HepG2 (cell line): ENCODE measurements around the gene TUBGCP6. TPM values are rescaled to one million over a fixed set of nuclear protein-coding genes. Genes with fewer than 3 reads are reported as not detected.

Source experiments
- ATAC-seq: fragments of 200-7000 bp; cut with Tn5 transposase; 3 replicates; pipeline ENCODE4 v1.9.1; 2020; ENCODE audit warnings: mild to moderate bottlenecking, moderate library complexity
- BruUV-seq: library from RNA; stranded (reverse); fragments of 400-500 nt; replicated peaks from 2 replicates; lab custom pipeline; 2021; lab: Mats Ljungman, UMichigan
- CTCF ChIA-PET: fragments of 300-600 bp; formaldehyde crosslinking; extraction: SDS; loops from one replicate; lab custom pipeline; 2021; ENCODE audit warnings: low total read pairs, inconsistent platforms, low intra/inter-chr PET ratio; lab: Yijun Ruan, JAX
- POLR2A ChIA-PET: fragments of 350-600 bp; sonication (Branson Sonifier 250); formaldehyde crosslinking; loops from one replicate; lab custom pipeline; 2020; ENCODE audit warnings: antibody characterized with exemption, inconsistent platforms; lab: Yijun Ruan, JAX
- DNase-seq: peaks from one replicate; pipeline ENCODE4 v3.0.0-alpha.2; 2015; ENCODE audit warnings: low spot score
- FAIRE-seq: peaks from 3 replicates; lab custom pipeline; 2011; peaks lifted over from hg19 to GRCh38; lab: Jason Lieb, UNC
- H2AFZ ChIP-seq: one replicate; pipeline ENCODE4 v1.6.1; 2011; ENCODE audit warnings: low read length, inconsistent platforms
- H3K27ac ChIP-seq: fragments of 300-600 bp; 3 replicates; pipeline ENCODE4 v1.8.0; 2011; ENCODE audit warnings: mixed run types, mild to moderate bottlenecking, mixed read lengths, low read length, inconsistent platforms; ENCODE audit not compliant: insufficient read depth; ENCODE audit errors: extremely low read length
- H3K27me3 ChIP-seq, 2 experiments: fragments of 200-600 bp in 1 of 2; 2 replicates in 1 of 2; 3 replicates in 1 of 2; pipeline versions ENCODE4 v1.6.0 to v1.8.0; 2011; ENCODE audit warnings: low read length in 2 of 2, mild to moderate bottlenecking in 2 of 2, moderate library complexity in 2 of 2, inconsistent platforms in 1 of 2; ENCODE audit not compliant: insufficient read depth in 2 of 2, control insufficient read depth in 1 of 2
- H3K36me3 ChIP-seq, 2 experiments: fragments of 200-600 bp in 1 of 2; replicated peaks in 1 of 2; 2 replicates in 1 of 2; 3 replicates in 1 of 2; pipeline versions ENCODE4 v1.5.1 to v1.8.0; 2011; ENCODE audit warnings: low read length in 2 of 2, inconsistent platforms in 1 of 2; ENCODE audit not compliant: insufficient read depth in 2 of 2, control insufficient read depth in 1 of 2
- H3K4me1 ChIP-seq: 2 replicates; pipeline ENCODE4 v1.5.1; 2012; ENCODE audit warnings: low read length, inconsistent platforms; ENCODE audit not compliant: insufficient read depth
- H3K4me2 ChIP-seq: 2 replicates; pipeline ENCODE4 v1.6.0; 2011; ENCODE audit warnings: low read depth, low read length, inconsistent platforms
- H3K4me3 ChIP-seq, 3 experiments: fragments of 200-600 bp in 1 of 3; sonication (generic), shearing (Covaris generic) in 1 of 3; replicated peaks in 1 of 3; 2 replicates each; pipeline ENCODE4 v1.5.1; 2011 to 2016; ENCODE audit warnings: low read length in 3 of 3, inconsistent platforms in 2 of 3, low read depth in 2 of 3, mild to moderate bottlenecking in 2 of 3, control low read depth in 1 of 3, mixed read lengths in 1 of 3; ENCODE audit not compliant: insufficient read depth in 1 of 3
- H3K79me2 ChIP-seq: one replicate; pipeline ENCODE4 v1.6.1; 2011; ENCODE audit warnings: low read length, inconsistent platforms; ENCODE audit not compliant: insufficient read depth
- H3K9ac ChIP-seq: 2 replicates; pipeline ENCODE4 v1.6.0; 2011; ENCODE audit warnings: mild to moderate bottlenecking, low read depth, low read length, inconsistent platforms; ENCODE audit not compliant: insufficient read depth
- H3K9me3 ChIP-seq: 2 replicates; pipeline ENCODE4 v1.5.1; 2012; ENCODE audit warnings: mild to moderate bottlenecking, low read length
- H4K20me1 ChIP-seq: 2 replicates; pipeline ENCODE4 v1.6.0; 2011; ENCODE audit warnings: inconsistent platforms, mild to moderate bottlenecking, low read length, moderate library complexity; ENCODE audit not compliant: insufficient read depth
- ATF1 ChIP-seq: IDR thresholded peaks from 2 replicates; pipeline ENCODE4 v1.6.1; 2016; ENCODE audit warnings: mild to moderate bottlenecking, control low read depth
- EP300 ChIP-seq, 3 experiments: sonication (generic) in 1 of 3; formaldehyde crosslinking in 1 of 3; IDR thresholded peaks; 2 replicates each; pipeline versions ENCODE4 v1.5.1 to v1.6.1; 2011 to 2020; ENCODE audit warnings: low read depth in 2 of 3, low read length in 2 of 3, borderline replicate concordance in 1 of 3, improper control_type of control experiment in 1 of 3, mild to moderate bottlenecking in 1 of 3, missing genetic modification reagents in 1 of 3, moderate library complexity in 1 of 3
- HINFP ChIP-seq: sonication (generic); formaldehyde crosslinking; IDR thresholded peaks from 2 replicates; pipeline ENCODE4 v1.4.0; 2020; ENCODE audit warnings: low read depth, mild to moderate bottlenecking, missing genetic modification reagents
- HOXA3 ChIP-seq: sonication (generic); formaldehyde crosslinking; IDR thresholded peaks from 2 replicates; pipeline ENCODE4 v1.5.0; 2020; ENCODE audit warnings: missing genetic modification reagents
- IKZF4 ChIP-seq: sonication (generic); formaldehyde crosslinking; IDR thresholded peaks from 2 replicates; pipeline ENCODE4 v1.5.1; 2020; ENCODE audit warnings: borderline replicate concordance, mild to moderate bottlenecking, low read depth, missing genetic modification reagents; ENCODE audit errors: not compliant biosample characterization
- MED1 ChIP-seq: sonication (generic); formaldehyde crosslinking; IDR thresholded peaks from 2 replicates; pipeline ENCODE4 v1.4.0; 2020; ENCODE audit warnings: missing genetic modification reagents
- PHF8 ChIP-seq: sonication (generic); formaldehyde crosslinking; IDR thresholded peaks from 2 replicates; pipeline ENCODE4 v1.5.0; 2020; ENCODE audit warnings: missing genetic modification reagents
- SAP130 ChIP-seq: IDR thresholded peaks from 2 replicates; pipeline ENCODE4 v1.6.1; 2016; ENCODE audit warnings: low read depth
- TBX3 ChIP-seq: fragments of 450-650 bp; IDR thresholded peaks from 2 replicates; pipeline ENCODE4 v1.6.1; 2017; ENCODE audit warnings: antibody characterized with exemption, mild to moderate bottlenecking, inconsistent platforms, borderline replicate concordance
- ZBTB20 ChIP-seq: sonication (generic); formaldehyde crosslinking; IDR thresholded peaks from 2 replicates; pipeline ENCODE4 v1.8.1; 2023; ENCODE audit warnings: missing genetic modification reagents, low read depth, mild to moderate bottlenecking, borderline replicate concordance
- ZGPAT ChIP-seq: IDR thresholded peaks from 2 replicates; pipeline ENCODE4 v1.6.1; 2016; ENCODE audit warnings: mild to moderate bottlenecking
- ZNF143 ChIP-seq: sonication (generic); formaldehyde crosslinking; IDR thresholded peaks from 2 replicates; pipeline ENCODE4 v1.4.0; 2020; ENCODE audit warnings: missing genetic modification reagents
- ZNF232 ChIP-seq: sonication (generic); formaldehyde crosslinking; IDR thresholded peaks from 2 replicates; pipeline ENCODE4 v1.4.0; 2020; ENCODE audit warnings: missing genetic modification reagents, borderline replicate concordance
- ZNF460 ChIP-seq: sonication (generic); formaldehyde crosslinking; IDR thresholded peaks from 2 replicates; pipeline ENCODE4 v1.5.1; 2020; ENCODE audit warnings: missing genetic modification reagents, mild to moderate bottlenecking, borderline replicate concordance
- ZNF687 ChIP-seq: sonication (generic); formaldehyde crosslinking; IDR thresholded peaks from 2 replicates; pipeline ENCODE4 v1.5.1; 2020; ENCODE audit warnings: mild to moderate bottlenecking, missing genetic modification reagents, moderate library complexity
- ZNF777 ChIP-seq: sonication (generic); formaldehyde crosslinking; IDR thresholded peaks from 2 replicates; pipeline ENCODE4 v1.4.0; 2020; ENCODE audit warnings: missing genetic modification reagents
- ZSCAN31 ChIP-seq: sonication (generic); formaldehyde crosslinking; IDR thresholded peaks from 2 replicates; pipeline ENCODE4 v1.5.0; 2020; ENCODE audit warnings: low read depth, mild to moderate bottlenecking, missing genetic modification reagents
- WGBS: methylation state at CpG from one replicate; pipeline ENCODE4 v1.1.6; 2017; ENCODE audit warnings: low lambda C conversion rate; 5-methylcytosine and 5-hydroxymethylcytosine counted together
- in situ Hi-C: cut with HindIII; loops from 2 replicates; pipeline ENCODE4 v1.10.0; 2017; ENCODE audit warnings: low pct_unique_long_range_greater_than_20kb; ENCODE audit not compliant: extremely low pct_ligation_motif_present
- intact Hi-C: fragments of 100-400 bp; cut with micrococcal nuclease; formaldehyde crosslinking; loops from one replicate; pipeline ENCODE4 v1.10.0; 2022; ENCODE audit not compliant: unreplicated experiment
- polyA plus RNA-seq, 8 experiments: library from polyadenylated mRNA; depleted of rRNA in 3 of 8; stranded (reverse) in 7 of 8; unstranded in 1 of 8; fragments of >200 nt; fragmentation: Illumina TruSeq in 4 of 8; extraction: Trizol in 4 of 8; gene quantifications; 2 replicates each; pipeline versions ENCODE4 v1.2.1 to v1.2.3, GENCODE V29; 2011 to 2016; ENCODE audit warnings: low read depth in 4 of 8, missing spikeins in 1 of 8, mixed read lengths in 1 of 8; ENCODE audit not compliant: insufficient read depth in 1 of 8
- total RNA-seq, 5 experiments: library from RNA; depleted of rRNA; stranded (reverse); fragments of >200 nt; fragmentation: Illumina TruSeq; extraction: Trizol; gene quantifications; 2 replicates each; pipeline ENCODE4 v1.2.3, GENCODE V29; 2016; ENCODE audit warnings: low read depth in 1 of 5

TUBGCP6 gene
- total and polyA plus RNA-seq, 2 of the 13 experiments (the other 11 are each of a cell fraction or from before 2014, with no cell fraction given), result 14.6 to 15.7 TPM

- 8% methylated on average over 7 of the region's 13 CpGs for WGBS
- DNase-seq (peak; percentile 80), ATAC-seq (peak; percentile 78), FAIRE-seq (peak; percentile 71)
- H4K20me1 ChIP-seq, result no peaks in the 10 kb centered on the region
- in situ Hi-C loops (no loop called here), intact Hi-C loops (no loop called here)
- no TSS peak for BruUV-seq
- ChIA-PET POLR2A (interaction anchor here (1.2 kb wide), 1 partner anchor 15 kb away, joined by 3 read pairs; no protein-coding TSS in a partner anchor), CTCF (no interaction called here)
- no peaks in the 10 kb centered on the region for H3K79me2 ChIP-seq
- no peaks in the 10 kb centered on the region for H3K9me3 ChIP-seq
- peak overlapping the region in 1 of 3 experiments; percentile 45; a peak in 1 of 6 replicates for H3K4me3 ChIP-seq
- H3K27me3 ChIP-seq, result peaks cover 0 to 11% of the 10 kb centered on the region in 2 experiments; a peak in 2 of 5 replicates
- H3K36me3 ChIP-seq, result no peaks in the 10 kb centered on the region
- H3K4me1 ChIP-seq, result peaks cover 19% of the 10 kb centered on the region
- H3K4me2 ChIP-seq, result peak overlapping the region; percentile 64
- H3K9ac ChIP-seq, result peak overlapping the region; percentile 55
- H3K27ac ChIP-seq, result peak overlapping the region; percentile 45
- no peak overlapping the region for H2AFZ ChIP-seq
- TF ChIP-seq ZGPAT (CRISPR knock-in tag) (0 out of 2 replicates have a peak, but pooled peaks have one; percentile 24), HOXA3 (peak; percentile 41; the same call in 1 of the 2 replicates), ZNF777 (CRISPR knock-in tag) (peak; percentile 45), HINFP (no peak), IKZF4 (CRISPR knock-in tag) (peak; percentile 10), ZNF143 (CRISPR knock-in tag) (peak; percentile 33; the same call in 1 of the 2 replicates), EP300 (IDR thresholded peaks at IDR 0.05; ENCODE audit: low read depth in 2 of 2, low read length in 2 of 2) (peak in 1 of 2 experiments; percentile 5; a peak in 2 of 4 replicates), EP300 (CRISPR knock-in tag; IDR thresholded peaks at IDR 0.05; ENCODE audit: borderline replicate concordance) (no peak), ZNF687 (CRISPR knock-in tag) (peak; percentile 94), ZNF460 (CRISPR knock-in tag) (no peak), SAP130 (peak; percentile 67), MED1 (CRISPR knock-in tag) (peak; percentile 44; the same call in 1 of the 2 replicates), ZBTB20 (CRISPR knock-in tag) (no peak), TBX3 (peak; percentile 53; the same call in 1 of the 2 replicates), PHF8 (CRISPR knock-in tag) (peak; percentile 49; the same call in 1 of the 2 replicates), ZSCAN31 (CRISPR knock-in tag) (0 out of 2 replicates have a peak, but pooled peaks have one; percentile 15), ZNF232 (CRISPR knock-in tag) (0 out of 2 replicates have a peak, but pooled peaks have one; percentile 26), ATF1 (CRISPR knock-in tag) (no peak)
Observed at GRCh38 chr22:50171965-50172421, 72.8 kb downstream of the TUBGCP6 start.
